IPS-11a (cell line): ENCODE data around the gene PDHA1.
A peak's percentile ranks its signal among the peaks of the same experiment; 100 is the strongest.

Experiments
- H3K4me3 ChIP-seq: one replicate; pipeline ENCODE4 v1.5.1; 2013; ENCODE audit warnings: low read depth, low read length, control low read depth

PDHA1 gene

DNA sequence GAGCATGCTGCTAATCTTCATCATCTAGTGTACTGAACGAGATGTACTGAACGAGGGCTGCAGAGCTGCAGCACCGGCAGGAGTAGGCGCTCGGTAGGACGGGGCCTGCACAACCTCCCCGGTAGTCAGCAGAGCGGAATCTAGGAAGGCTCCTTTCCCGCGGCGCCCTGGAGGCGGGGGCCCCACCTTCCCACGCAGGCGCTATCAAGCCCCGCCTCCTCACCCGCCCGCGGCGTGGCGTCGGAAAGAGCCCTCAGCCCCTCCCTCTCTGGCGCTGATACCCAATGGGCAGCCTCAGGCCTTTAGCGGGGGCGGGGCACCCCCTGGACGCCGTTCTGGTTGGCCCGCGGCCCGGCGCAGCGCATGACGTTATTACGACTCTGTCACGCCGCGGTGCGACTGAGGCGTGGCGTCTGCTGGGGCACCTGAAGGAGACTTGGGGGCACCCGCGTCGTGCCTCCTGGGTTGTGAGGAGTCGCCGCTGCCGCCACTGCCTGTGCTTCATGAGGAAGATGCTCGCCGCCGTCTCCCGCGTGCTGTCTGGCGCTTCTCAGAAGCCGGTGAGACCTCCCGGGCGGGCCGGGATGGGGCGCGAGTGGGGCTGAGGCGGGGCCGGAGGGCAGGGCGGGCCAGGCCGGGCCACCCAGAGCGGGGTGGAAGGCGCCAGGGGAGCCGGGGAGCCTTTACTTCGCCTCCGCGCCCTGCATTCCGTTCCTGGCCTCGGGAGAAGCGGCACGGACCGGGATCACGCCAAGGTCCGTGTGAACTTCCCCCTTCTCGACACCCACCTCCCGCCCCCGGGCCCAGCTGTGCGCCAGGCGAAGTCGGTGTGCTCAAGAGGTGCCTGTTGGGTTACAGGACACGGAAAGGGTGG is at the start of gene PDHA1:
TSS of gene PDHA1 (plus strand) at position 393 of the 874 bp plus-strand sequence. CDS start at position 504, 111 bp downstream.
- peak within 1 kb of the TSS; percentile 72 for H3K4me3 ChIP-seq

DNA sequence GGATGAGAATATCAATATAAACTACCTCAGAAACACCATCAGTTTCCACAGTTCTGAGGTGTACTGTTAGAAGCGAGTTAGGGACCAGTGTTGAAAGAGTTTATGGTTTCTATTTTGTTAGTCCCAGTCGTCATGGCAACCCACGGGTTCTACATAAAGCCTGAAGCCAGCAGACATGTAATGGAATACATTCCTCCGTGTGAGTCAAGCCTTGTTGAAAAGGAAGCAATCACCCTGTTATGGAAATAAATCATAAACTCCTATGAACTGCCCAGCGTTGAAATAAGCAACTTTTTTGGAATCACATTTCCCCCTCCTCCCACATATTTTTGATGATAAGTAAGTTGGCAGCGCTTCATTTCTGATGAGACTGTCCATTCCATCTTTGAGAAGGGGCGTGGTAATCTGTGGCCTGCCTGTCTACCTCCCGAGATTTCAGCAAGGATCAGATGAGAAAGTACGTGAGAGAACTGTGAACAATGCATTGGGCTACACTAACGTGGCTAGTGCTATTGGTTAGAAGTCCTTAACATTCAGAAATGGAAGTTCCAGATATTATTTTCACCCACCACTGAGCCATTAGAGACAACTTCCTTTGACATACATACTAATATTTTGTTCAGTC is 40.4 kb upstream of the PDHA1 start:
- H3K4me3 ChIP-seq = no peak overlapping the region

DNA sequence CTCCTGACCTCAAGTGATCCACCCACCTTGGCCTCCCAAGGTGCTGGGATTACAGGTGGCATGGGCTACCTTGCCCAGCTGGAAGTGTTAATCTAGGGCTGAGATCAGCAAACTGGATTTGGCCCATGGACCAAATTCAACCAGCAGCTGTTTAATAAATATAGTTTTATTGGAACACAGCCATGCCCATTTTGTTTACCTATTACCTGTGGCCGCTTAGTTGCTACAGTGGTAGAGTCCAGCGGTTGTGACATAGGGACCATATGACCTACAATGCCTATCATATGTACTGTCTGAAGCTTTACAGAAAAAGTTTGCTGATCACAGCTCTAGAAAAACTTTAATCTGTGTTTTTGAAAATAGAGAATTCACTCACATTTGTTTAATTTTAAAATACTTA is 17.2 kb upstream of the PDHA1 start:
- H3K4me3 ChIP-seq = no peak overlapping the region

DNA sequence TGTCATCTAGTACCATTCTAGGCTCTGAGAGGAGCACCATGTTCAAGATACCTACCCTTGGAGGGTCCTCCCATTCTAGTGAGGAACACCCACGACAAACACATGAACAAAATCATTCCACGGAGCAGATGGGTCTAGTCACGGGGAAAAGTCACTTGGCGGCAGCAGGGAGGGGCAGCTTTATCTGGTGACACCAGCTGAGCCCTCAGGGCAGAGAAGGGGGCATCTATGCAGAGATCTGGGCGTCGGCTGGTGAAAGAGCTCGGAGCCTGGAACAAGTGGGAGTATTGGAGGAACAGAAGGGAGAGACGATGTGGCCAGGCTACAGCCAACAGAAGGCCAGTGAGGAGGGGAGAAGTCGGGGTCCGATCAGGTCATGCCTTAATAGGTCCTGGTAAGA is 11.9 kb upstream of the PDHA1 start:
- H3K4me3 ChIP-seq = no peak overlapping the region

DNA sequence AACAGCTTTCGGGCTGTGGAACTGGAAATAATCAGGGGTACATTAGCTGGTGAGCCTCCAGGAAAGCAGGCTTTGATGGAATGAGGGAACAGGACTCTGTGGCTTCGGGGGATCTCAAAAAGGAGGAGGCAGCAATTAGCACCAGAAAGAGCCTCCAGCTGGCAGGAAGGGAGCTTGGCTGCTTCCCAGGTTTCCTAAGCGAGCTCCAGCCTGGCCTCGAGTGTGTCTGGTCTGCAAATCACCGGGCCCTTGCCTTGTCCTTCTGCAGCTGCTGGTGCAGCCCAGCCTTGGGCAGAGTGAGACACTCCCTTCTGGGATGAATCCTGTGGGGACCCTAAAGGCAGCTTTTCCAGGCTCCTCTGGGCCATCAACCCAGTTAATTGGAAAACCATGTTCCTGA is 10.7 kb upstream of the PDHA1 start:
- H3K4me3 ChIP-seq = no peak overlapping the region

DNA sequence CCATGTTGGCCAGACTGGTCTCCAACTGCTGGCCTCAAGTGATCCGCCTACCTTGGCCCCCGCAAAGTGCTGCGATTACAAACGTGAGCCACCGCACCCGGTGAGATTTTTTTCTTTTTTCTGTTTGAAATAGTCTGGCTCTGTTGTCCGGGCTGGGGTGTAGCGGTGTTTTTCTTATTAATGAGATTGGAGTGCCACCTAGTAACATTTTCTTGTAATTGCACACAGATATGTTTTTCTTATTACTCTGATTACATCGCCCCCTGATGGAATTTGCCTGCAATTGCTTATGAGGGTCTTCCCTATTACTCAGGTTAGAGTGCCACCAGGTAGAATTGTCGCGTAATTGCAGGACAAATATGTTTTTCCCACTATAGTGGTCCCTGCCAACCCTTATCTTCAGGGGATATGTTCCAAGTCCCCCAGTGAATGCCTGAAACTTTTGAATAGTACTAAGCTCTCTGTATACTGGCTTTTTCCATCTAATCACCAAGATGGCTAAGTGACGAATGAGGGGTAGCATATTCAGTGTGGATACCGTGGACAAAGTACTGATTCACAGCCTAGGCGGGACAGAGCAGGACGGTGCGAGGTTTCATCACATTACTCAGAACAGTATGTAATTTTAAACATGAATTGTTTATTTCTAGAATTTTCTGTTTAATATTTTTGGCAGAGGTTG is 8.6 kb upstream of the PDHA1 start:
- H3K4me3 ChIP-seq = no peak overlapping the region

DNA sequence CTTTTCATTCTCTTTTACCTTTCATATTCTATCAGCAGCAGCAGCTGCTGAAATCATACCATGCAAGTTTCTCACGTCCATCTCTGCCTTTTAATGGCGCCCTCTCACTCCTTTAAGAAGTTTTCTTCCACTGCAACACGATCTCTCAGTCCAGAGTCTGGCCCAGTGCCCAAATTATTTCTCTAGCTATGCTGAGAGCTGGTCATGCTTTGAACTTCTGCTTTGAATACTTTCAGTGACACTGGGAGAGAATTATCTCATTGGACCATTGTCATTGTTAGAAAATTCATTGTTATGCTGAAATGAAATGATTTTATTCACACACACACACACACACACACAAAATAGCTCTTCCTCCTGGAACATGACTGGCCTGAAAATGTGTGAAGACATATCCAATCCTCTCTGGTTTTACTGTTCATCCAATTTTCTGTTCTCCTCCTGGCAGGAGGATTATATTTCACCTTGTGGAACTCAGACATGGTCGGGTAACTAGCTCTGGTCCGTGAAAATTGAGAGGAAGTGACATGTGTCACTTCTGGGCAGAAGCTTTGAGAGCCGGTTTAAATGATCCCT is 1.3 kb upstream of the PDHA1 start:
- no peak overlapping the region for H3K4me3 ChIP-seq

DNA sequence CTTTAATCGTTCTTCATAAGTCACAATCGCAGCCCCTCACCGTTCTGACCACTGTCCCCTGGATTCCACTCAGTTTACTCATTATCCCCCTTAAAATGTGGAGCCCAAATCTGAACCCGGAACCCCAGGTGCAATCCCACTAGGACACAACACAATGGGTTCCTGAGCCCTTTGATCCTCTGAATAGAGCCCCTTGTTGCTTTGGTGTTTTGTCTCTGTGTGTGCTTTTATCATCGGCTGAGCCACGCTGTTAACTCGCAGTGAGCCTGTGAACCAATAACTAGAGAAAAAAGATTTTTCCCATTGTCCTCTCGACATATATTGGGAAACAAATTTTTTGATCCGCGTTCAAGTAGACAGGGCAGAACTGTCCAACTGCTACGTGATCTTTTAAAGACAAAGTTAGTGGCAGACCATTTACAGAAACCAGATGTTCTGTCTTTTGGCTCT is 617 bp upstream of the PDHA1 start:
- H3K4me3 ChIP-seq = no peak overlapping the region

DNA sequence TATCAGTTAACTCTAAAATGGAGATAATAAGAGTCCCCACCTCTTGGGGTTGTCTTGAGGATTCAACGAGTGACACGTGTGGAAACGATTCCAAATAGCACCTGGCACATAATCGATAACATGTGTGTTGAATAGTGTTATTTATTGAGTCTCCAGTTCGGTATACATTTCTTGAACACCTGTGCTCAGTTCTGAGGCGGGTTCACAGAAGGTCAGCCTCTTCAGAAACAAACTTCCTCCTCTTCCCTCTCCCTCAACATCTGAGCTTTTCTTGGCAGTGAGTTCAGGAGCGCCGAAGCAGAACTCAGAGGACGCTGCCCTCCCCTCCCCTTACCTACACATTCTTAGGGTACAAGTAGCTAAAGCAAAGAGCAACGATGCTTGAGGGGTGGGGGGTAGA is 934 bp downstream of the PDHA1 start:
- peak overlapping the region; percentile 72 for H3K4me3 ChIP-seq

DNA sequence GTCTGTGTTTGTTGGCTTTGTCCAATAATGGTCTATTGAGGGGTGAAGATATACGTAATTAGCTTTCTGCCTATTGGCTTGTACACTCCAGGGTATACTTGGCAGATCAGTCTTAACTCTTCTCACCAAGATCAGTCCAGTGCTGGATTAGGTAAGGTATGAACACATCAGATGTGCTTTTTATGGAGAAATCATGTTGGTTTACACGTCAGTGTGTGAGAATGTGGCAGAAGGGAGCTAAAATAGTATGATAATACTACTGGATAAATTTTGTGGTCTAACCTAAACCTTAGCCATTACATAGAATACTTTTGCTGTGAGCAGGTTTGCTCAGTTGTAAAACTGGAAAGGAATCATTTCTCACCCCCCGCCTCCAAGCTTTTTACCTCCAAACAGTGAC is 4.2 kb downstream of the PDHA1 start:
- H3K4me3 ChIP-seq = no peak overlapping the region

DNA sequence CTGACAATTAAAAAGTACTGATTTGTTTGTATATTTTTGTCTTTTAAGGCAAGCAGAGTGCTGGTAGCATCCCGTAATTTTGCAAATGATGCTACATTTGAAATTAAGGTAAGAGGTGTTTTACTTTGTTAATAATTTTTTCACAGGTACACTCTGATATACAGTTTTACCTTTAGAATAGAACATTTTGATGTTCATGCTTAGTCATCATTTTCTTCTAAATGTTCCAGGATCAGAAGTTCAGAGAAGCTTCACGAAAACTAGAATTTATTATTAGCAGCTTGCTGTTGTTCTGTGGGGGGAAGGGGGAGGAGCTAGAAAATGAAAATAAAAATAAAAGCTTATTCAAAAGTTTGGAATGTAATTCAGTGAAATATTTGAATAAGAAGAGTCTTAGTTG is 5.5 kb downstream of the PDHA1 start:
- no peak overlapping the region for H3K4me3 ChIP-seq

DNA sequence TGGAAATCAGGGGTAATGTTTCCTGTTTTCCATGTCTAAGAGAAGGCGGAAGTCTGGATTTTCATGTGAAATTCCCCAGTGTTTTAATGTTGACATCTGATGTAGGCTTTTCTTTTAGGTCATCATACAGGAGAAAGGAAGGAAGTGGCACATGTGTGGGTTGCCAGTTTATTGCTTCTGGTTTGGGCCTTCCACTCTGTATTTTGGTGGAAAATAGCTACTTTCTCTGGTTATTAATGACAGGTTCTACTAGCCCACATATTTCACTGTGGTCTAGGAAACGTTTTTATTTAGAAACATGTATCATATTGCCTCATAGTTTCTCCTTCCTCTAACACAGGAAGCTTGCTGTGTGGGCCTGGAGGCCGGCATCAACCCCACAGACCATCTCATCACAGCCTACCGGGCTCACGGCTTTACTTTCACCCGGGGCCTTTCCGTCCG is 7.2 kb downstream of the PDHA1 start:
- H3K4me3 ChIP-seq = no peak overlapping the region

DNA sequence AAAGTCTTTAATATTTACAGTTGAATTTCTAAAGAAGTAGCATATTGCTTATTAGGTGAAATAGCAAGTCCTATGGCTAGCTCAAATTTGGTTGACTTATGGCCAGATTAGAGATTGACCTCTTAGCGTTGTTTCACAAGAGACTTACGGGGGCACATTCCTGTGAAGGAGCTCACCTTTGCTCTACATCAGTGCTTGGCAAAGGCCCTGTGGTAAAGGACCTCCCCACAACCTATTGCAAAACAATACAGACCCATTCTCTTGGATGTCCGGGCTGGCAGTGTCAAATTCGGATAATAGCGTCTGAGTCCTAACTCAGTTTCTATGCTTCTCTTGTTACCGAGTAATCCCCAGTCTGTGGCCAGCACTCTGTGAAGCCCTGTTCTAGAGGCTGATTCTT is 10.9 kb downstream of the PDHA1 start:
- no peak overlapping the region for H3K4me3 ChIP-seq

DNA sequence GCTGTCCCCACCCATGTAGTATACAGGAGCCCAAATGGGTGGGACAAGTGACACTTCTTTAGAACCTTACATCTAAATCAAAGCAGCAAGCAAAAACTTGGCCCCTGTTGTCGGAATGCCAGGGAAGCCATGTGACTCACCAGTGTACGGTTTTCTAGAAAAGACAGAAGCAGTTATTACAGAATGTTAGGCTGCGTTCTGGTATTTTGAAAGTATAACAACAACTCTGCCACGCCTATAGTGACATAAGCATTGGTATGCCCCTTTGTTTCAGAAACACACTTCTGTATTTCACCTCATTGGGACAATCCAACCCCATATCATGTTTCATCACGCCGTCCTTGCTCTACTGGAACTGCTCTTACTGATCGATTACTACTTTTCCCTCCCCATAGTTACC is 14.8 kb downstream of the PDHA1 start:
- no peak overlapping the region for H3K4me3 ChIP-seq

DNA sequence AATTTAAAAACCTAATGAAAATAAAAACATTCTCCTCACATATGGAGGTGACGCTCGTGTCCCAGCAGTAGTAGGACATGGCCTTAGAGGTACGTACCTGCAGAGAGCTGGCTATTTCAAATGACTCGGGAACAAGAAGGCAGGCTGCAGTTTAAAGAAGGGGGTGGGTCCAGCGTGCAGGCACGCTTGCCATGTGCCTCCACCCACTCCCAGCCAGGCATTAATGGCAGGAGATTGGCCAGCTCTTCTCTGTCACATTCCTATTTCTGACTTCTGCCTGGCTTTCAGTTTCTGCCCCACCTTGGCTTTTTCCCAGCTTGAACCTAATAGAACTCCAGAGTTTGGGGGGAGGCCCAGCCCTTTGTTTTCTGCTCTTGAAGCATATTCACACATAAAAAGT is 17.2 kb downstream of the PDHA1 start:
- no peak overlapping the region for H3K4me3 ChIP-seq

DNA sequence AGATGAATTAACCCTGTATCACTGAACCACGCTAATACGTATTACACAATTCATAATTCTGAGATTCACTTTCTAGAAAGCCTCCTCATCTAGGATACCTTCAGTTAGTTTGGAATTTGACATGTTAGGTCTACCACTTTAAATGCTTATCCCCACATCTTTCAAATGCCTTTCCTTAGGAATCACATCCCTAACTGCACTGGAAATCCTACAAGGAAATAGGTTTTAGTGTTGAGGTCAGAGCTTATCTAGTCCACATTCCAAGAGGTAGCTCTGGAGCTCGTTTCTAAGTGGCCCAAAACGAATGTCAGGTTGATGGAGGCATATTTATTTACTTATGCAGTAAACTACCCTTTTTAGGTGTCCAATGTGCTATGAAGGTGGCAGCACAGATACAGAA is 18.0 kb downstream of the PDHA1 start:
- no peak overlapping the region for H3K4me3 ChIP-seq

DNA sequence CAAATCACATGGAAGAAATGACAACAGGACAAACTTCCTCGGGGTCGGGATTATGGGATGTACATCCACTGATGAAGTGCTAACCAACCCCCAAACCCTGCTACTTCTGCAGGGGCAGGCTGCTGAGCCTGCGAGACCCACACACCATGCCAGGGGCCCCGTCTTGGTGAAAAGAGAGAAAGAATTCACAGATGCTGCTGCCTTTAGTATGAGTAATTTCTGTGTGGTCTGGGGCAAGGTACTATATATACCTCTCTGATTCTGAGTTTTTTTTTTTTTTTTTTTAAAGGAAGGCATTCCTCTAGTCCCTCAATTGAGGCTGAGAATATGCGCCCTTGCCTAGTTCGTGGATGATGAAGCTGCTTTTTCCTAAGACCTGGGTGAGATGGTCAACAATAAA is 24.8 kb downstream of the PDHA1 start:
- no peak overlapping the region for H3K4me3 ChIP-seq

DNA sequence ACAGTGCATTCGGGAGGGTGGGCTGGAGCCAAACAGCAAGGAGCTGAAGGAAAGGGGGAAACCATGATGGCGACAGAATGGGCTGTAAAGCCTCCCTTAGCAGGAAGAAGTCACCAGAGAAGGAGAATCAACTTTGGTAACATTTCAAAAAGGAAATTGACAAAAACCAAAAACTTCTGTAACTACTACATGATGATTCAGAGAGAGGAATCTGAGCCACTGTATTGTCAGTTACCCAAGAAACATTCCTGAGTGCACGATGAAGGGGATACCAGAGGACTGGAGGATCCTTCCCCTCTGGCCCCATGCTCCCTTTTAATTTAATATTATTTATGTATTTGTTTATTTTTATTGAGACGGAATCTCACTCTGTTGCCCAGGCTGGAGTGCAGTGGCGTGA is 26.3 kb downstream of the PDHA1 start:
- no peak overlapping the region for H3K4me3 ChIP-seq

DNA sequence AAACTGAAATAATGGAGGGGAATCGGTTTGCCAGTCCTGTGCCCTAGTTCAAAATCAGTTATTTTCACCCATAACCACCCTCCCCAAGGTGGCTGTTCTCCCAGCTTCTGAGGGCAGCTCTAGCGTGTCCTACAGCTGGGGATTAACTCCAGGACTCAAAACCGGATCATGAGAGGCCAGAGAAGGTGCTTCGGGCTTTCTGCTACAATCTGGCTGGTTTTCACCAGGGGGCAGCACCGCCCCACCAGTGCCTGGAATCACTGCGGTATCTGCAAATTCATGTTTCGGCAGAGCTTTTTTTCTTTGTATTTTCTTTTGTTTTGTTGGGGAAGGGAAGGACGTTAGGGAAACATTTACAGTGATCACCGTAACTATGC is 28.4 kb downstream of the PDHA1 start:
- peak overlapping the region; percentile 35 for H3K4me3 ChIP-seq

DNA sequence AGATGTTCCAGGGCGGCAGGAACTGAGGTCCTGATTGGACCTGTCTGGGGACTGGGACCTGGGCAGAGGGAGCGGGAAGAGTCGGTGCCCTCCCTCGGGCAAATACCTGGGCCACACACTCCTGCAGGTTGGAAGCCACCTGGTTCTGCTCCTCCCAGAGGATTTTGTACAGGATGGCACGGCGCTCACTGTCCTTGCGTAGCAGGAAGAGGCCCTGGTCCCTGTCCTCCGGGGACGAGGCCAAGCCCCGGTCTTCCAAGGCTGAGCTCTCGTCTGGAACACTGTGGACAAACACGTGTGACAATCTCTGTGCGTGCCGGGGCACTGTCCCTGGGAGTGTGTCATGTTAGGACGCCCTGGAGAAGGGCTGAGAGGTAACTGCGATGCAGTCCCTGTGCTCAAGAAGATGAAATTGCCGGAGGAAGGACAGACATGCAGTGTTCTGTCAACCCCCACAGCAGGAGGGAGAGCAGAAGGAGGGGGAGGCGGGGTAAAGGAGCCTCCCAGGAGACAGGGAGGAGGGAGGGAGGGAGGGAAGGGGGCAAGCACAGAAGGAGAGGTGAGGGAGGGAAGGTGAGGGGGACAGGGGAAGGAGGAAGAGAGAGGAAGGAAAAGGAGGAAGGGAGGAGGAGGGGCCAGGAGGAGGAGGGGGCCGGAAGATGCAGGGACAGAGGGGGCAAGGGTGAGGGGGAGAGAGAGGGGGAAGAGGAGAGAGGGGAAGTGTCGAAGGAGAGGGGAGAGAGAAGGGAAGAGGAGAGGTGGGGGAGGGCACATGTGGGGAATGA is 29.0 kb downstream of the PDHA1 start:
- peak overlapping the region; percentile 39 for H3K4me3 ChIP-seq
